GM21576 (cell line): Measurements from ENCODE around the gene SLC10A1.
"Not testable (repeated sequence)": the region's sequence is repeated elsewhere in the genome, so short reads cannot be mapped to it uniquely, and the experiment has no call there.

Source experiments
- ATAC-seq: cut with Tn5 transposase; IDR thresholded peaks from one replicate; pipeline ENCODE4 v1.9.1; 2021; ENCODE audit warnings: mild to moderate bottlenecking, moderate library complexity; ENCODE audit not compliant: unreplicated experiment

SLC10A1 gene

DNA sequence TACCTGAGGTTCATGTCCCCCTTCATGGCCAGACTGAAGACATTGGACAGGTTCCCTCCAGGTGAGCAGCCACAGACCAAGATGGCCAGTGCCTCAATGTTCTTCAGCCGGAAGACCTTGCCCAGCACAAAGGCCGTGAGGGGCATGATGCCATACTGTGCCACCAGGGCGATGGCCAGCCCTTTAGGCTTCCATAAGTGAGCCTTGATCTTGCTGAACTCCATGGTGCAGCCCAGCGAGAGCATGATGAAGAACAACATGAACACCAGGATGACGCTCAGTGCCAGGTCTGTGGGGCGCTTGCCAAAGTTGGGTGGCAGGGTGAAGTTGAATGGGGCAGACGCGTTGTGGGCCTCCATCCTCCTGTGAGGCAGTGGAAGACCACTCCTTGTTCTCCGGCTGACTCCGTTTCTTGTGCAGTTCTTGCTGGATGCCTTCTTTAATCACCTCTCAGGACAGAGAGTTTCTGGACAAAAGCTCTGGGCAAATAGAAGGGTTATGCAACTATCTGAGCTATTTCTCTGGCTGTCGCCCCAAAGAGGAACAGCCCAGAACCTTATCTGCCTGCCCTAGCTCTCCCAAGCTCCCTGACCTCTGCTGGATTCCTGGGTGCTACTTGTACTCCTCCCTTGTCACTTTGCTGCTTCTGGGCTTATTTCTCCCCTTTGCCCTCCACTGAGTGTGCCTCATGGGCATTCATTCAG lies at the start of gene SLC10A1:
Gene SLC10A1 (minus strand): TSS at position 445 of the 704 bp plus-strand sequence. CDS start 86 bp downstream, at position 359.
- ATAC-seq, result no peak

DNA sequence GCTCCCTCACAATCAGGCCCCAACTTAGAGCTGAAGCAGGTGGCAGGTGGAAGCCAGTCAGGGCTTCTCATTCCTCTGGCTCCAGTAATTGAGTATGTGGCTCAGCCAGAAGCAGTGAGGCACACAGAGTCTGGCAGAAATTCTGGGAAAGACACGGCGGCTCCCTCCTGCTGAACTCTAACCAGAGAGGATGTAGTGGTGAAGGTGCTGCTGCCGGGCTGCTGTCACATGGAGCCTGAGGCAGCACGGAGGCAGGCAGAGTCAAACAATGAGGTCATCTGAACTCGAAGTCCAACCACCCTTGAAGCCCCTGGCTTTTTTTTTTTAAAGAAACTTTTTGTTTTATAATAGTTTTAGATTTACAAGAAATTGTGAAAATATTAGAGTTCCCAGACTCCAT lies 48.7 kb upstream of the SLC10A1 start:
- no peak for ATAC-seq

GRCh38 chr14:69845050-69845581 lies 48.1 kb upstream of the SLC10A1 start:
- ATAC-seq, result no peak

- no peak for ATAC-seq
Measured at GRCh38 chr14:69844171-69844570, 47.1 kb upstream of the SLC10A1 start.

DNA sequence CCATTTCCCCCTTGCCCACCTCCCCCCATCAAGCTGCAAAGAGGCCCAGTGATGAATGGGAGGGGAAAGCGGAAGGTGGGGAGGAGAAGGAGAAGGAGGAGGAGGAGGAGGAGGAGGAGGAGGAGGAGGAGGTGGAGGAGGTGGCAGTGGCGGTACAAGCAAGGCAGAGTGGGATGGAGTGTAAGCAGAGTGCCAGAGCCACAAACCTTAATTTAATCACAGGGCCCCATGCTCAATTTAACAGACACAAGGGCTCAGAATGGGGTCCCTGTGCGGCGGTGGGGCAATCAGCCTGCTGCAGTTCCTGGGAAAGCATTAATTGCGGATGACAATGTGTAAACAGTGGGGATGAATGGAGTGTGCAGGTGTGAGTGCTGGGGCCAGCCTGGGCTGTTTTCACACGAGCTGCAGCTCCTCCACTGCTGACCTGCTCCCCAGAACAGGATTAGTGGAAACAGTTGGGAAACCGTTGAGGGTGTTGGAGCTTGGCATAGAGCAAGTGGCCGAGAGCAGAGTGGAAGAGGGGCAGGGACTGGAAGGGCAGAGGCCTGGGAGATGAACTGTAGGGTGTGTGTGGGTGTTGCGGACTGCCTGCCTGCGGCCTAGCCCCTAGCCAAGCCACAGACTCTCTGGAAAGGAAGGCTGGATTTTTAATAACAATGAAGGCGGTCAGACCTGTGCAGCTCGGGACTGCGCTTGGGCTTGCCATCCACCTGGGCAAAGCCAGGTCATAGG lies 45.8 kb upstream of the SLC10A1 start:
- ATAC-seq, result no peak

- ATAC-seq, result no peak
Measured at GRCh38 chr14:69841656-69842055, 44.6 kb upstream of the SLC10A1 start.

GRCh38 chr14:69839661-69840060 lies 42.6 kb upstream of the SLC10A1 start:
- no peak for ATAC-seq

- ATAC-seq, result no peak
Measured at GRCh38 chr14:69838881-69839416, 41.9 kb upstream of the SLC10A1 start.

DNA sequence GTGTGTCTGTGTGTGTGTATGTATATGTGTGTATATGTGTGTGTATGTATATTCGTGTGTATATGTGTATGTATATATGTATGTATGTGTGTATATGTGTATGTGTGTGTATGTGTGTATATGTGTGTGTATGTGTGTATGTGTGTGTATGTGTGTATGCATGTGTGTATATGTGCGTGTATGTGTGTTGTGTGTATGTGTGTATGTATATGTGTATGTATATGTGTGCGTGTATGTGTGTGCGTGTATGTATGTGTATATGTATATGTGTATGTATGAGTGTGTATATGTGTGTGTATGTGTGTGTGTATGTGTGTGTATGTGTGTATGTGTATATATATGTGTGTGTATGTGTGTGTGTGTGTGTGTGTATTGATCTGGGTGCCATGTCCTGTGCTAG lies 31.8 kb upstream of the SLC10A1 start:
- ATAC-seq, result no peak

DNA sequence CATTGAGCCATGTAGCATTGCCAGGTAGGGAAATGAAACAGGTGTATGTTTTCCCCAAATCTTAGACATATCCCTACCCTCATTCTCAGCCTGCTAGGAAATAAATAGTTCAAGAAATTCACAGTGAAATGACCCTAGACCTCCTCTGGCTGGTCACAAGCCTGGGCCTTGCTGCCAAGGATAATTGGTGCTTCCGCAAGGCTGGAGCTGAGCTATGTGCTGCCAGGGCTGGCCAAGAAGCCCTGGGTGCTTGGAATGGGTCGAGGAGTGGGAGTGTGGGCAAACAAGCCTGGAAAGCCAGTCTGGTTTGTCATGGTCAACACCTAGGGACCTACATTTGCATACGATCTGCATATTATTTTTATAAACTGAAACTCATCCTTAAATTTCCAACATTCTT lies 31.3 kb upstream of the SLC10A1 start:
- no peak for ATAC-seq

DNA sequence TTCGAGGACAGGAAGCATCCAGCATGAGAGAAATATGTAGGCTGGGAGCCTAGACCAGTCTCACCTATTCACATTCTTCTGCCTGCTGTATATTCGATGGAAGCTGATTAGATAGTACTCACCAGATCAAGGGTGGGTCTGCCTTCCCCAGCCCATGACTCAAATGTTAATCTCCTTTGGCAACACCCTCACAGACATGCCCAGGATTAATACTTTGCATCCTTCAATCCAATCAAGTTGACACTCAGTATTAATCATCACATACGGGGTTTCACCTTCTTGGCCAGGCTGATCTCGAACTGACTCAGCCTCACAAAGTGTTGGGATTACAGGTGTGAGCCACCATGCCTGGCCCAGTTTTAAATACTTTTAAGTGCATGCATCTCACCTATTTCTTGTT lies 30.5 kb upstream of the SLC10A1 start:
- ATAC-seq, result no peak

DNA sequence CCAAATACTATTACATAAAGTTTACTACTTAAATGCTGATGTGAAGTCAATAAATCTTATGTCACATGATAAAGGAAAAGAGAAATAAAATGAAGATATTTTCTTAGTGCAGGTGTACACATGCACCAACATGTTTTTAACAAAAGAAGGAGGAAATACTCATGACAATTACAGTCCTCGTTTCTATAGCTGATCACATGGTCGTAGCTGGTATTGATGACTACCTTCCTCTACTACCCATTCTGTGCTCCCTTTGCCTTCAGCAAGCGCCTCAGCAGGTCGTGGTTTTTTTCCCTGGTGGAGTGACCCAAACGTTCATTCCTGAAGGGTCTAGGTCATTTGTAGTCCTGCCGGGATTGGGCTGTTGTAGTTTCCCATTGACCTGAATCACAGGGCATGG lies 25.4 kb upstream of the SLC10A1 start:
- ATAC-seq, result no peak

GRCh38 chr14:69820991-69821390 lies 23.9 kb upstream of the SLC10A1 start:
- no peak for ATAC-seq

GRCh38 chr14:69819607-69820006 lies 22.6 kb upstream of the SLC10A1 start:
- no peak for ATAC-seq

- ATAC-seq, result no peak
Measured at GRCh38 chr14:69818758-69819191, 21.7 kb upstream of the SLC10A1 start.

DNA sequence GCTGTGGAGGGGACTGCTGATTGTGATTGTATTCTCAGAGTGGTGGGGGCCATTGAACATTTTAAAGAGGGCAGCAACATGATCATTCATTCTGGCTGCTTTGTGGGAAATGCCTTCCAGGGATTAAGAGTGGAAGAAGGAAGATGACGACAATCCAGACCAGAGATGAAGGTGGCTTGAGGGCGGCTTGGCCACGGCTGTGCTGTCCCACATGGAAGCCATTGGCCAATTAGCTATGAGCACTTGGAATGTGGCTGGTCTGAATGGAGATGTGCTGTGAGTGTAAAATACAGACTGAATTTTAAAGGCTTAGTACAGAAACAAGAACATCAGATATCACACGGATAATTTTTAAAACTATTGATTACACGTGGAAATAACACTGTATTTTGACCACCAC lies 19.2 kb upstream of the SLC10A1 start:
- no peak for ATAC-seq

GRCh38 chr14:69815556-69815955 lies 18.5 kb upstream of the SLC10A1 start:
- ATAC-seq, result no peak

- no peak for ATAC-seq
Measured at GRCh38 chr14:69814397-69814796, 17.4 kb upstream of the SLC10A1 start.

DNA sequence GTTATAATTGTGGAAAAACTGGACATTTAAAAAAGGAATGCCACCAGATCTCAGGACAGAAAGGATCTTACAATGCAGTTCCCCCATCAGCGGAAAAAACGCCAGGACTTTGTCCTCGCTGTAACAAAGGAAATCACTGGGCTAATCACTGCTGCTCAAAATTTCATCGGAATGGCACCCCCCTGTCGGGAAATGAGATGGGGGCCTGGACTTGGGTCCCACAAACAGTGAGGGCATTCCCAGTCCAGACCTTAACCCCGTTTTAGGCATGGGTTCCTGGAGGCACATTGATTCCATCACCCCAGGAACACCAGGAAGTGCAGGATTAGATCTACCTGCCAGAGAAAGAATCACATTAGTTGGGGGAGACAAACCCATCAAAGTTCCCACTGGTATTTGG lies 16.3 kb upstream of the SLC10A1 start:
- ATAC-seq, result not testable (repeated sequence)

DNA sequence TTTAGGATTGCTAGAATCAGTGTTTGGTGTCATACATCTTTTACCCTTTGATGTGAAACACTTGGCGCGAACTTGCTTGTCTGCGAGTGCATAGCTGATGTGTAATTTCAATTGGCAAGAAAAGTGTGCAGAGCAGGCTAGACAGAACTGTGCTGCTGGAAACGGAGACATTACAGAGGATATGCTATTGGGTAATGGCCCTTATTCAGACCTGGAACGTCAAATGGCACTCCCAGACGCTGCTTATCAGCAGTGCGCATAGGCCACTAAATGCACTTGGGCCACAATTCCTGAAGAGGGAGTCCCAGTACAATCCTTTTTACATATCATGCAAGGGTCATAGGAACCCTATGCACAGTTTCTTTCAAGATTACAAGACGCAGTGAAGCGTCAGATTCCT lies 15.7 kb upstream of the SLC10A1 start:
- no peak for ATAC-seq

DNA sequence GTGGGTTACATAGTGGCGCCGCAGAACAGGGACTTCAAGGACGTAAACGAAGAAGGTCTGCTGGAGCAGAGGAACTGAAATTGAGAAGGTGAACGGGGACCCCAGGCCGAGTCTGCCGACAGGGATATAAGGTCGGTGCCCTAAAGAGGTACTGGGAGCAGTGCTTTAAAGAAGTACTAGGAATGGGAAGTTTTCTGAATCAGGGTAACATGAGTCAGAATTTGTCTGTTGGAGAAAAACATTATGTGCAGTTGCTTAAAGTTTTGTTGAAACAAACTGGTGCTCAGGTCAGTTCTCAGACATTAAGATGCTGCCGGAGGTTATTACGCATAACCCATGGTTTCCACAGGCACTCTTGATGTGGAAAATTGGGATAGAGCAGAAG lies 14.8 kb upstream of the SLC10A1 start:
- ATAC-seq, result no peak
